Measurements from ENCODE around the gene BCL11A.

BCL11A gene

GRCh38 chr2:60589104-60589503 lies 35.6 kb upstream of the BCL11A start:
- H3K4me3 ChIP-seq (ENCODE audit: low read length), result no peak overlapping the region
- DNase-seq (ENCODE audit: low read depth), result no peak
- no peak for TF ChIP-seq CTCF (conservative IDR thresholded peaks at IDR 0.05; ENCODE audit: low read depth, low read length)

GRCh38 chr2:60586081-60586480 lies 32.6 kb upstream of the BCL11A start:
- H3K4me3 ChIP-seq (ENCODE audit: low read length), result no peak overlapping the region
- TF ChIP-seq CTCF (conservative IDR thresholded peaks at IDR 0.05; ENCODE audit: low read depth, low read length), result no peak
- DNase-seq (ENCODE audit: low read depth), result peak; percentile 50

- DNase-seq (ENCODE audit: low read depth), result no peak
- H3K4me3 ChIP-seq (ENCODE audit: low read length), result no peak overlapping the region
- no peak for TF ChIP-seq CTCF (conservative IDR thresholded peaks at IDR 0.05; ENCODE audit: low read depth, low read length)
Measured at GRCh38 chr2:60585276-60585675, 31.8 kb upstream of the BCL11A start.

GRCh38 chr2:60583604-60584003 lies 30.1 kb upstream of the BCL11A start:
- no peak overlapping the region for H3K4me3 ChIP-seq (ENCODE audit: low read length)
- no peak for DNase-seq (ENCODE audit: low read depth)
- no peak for TF ChIP-seq CTCF (conservative IDR thresholded peaks at IDR 0.05; ENCODE audit: low read depth, low read length)

- peak; percentile 82 for TF ChIP-seq CTCF (conservative IDR thresholded peaks at IDR 0.05; ENCODE audit: low read depth, low read length)
- no peak for DNase-seq (ENCODE audit: low read depth)
- H3K4me3 ChIP-seq (ENCODE audit: low read length), result peak overlapping the region; percentile 46
Measured at GRCh38 chr2:60581433-60582282, 28.2 kb upstream of the BCL11A start.

- no peak for TF ChIP-seq CTCF (conservative IDR thresholded peaks at IDR 0.05; ENCODE audit: low read depth, low read length)
Measured at GRCh38 chr2:60577682-60578283, 24.3 kb upstream of the BCL11A start.

GRCh38 chr2:60573251-60573650 lies 19.8 kb upstream of the BCL11A start:
- no peak overlapping the region for H3K4me3 ChIP-seq (ENCODE audit: low read length)
- no peak for TF ChIP-seq CTCF (conservative IDR thresholded peaks at IDR 0.05; ENCODE audit: low read depth, low read length)
- DNase-seq (ENCODE audit: low read depth), result no peak

More at GRCh38 chr2:60577682-60578283, 24.3 kb upstream of the BCL11A start:
- H3K4me3 ChIP-seq (ENCODE audit: low read length), result no peak overlapping the region
- no peak for DNase-seq (ENCODE audit: low read depth)

Measured in retinal pigment epithelial cell (primary cell).